Astrocyte of the hippocampus (primary cell): ENCODE results near the gene CDC23.
A peak's percentile ranks its signal among the peaks of the same experiment; 100 is the strongest.

ENCODE experiments used
- DNase-seq: peaks from one replicate; pipeline ENCODE4 v3.0.0; 2011; ENCODE audit warnings: low read depth, low spot score

Gene CDC23

GRCh38 chr5:138141734-138142133 lies 71.4 kb downstream of the CDC23 start:
- no peak for DNase-seq

GRCh38 chr5:138140268-138140667 lies 72.9 kb downstream of the CDC23 start:
- DNase-seq: no peak

GRCh38 chr5:138139781-138140090 lies 73.4 kb downstream of the CDC23 start:
- DNase-seq: no peak

GRCh38 chr5:138138949-138139780 lies 74.0 kb downstream of the CDC23 start, which contains the start of gene NME5:
Gene NME5, minus strand, starts transcription at chr5:138139428. Its CDS starts 648 bp downstream, at chr5:138138780.
- peak; percentile 88 for DNase-seq
